GM18499 (cell line): ENCODE data around the gene STX18.
"Not testable (repeated sequence)": the region's sequence is repeated elsewhere in the genome, so short reads cannot be mapped to it uniquely, and the experiment has no call there.

Experiments
- ATAC-seq: cut with Tn5 transposase; IDR thresholded peaks from one replicate; pipeline ENCODE4 v1.9.1; 2021; ENCODE audit warnings: moderate number of reproducible peaks; ENCODE audit not compliant: insufficient read depth, unreplicated experiment

Gene STX18

GRCh38 chr4:4486969-4487368 is 54.9 kb downstream of the STX18 start:
- no peak for ATAC-seq

GRCh38 chr4:4485806-4486205 is 56.0 kb downstream of the STX18 start:
- ATAC-seq = no peak

- no peak for ATAC-seq
Measured at GRCh38 chr4:4481399-4481994, 60.4 kb downstream of the STX18 start.

GRCh38 chr4:4480685-4481398 is 61.0 kb downstream of the STX18 start:
- ATAC-seq = no peak

DNA sequence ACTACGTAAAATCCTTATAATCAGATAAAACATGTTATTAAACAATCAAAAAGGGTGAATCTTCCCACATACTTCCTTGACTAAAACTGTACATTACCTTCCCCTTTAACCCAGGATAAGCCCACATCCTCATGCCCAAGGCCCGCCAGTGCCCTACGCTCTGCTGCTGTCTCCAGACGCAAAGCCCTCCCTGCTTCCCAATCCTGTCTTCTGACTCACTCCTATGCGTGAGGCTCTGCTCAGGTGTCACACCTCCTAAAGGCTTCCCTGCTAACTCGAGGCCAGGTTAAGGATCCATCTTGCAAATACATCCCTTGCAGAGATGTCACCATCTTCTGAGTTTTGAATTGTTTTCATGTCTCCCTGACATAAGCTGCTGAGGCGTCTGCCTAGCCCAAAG is 61.6 kb downstream of the STX18 start:
- ATAC-seq = no peak

GRCh38 chr4:4479366-4479765 is 62.5 kb downstream of the STX18 start:
- no peak for ATAC-seq

DNA sequence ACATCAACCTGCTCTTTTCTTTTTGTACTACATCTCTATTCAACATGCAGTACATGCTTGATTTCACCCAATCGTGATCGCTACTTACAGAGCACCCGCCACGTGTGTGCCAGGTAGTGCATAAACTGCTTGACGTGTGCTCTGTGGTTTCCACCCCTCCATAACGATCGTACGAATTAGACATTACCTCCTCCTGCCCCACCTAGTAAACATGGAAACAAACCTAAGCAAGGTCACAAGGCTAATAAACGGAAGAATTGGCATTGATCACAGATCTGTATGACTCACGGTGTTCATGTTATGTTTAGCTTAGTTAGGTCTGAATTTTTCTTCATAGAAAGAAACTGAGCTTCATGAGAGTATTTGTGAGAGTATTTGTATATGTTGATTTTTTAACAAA is 64.1 kb downstream of the STX18 start:
- ATAC-seq = no peak

- no peak for ATAC-seq
Measured at GRCh38 chr4:4477391-4477790, 64.5 kb downstream of the STX18 start.

- ATAC-seq = no peak
Measured at GRCh38 chr4:4474476-4474875, 67.4 kb downstream of the STX18 start.

DNA sequence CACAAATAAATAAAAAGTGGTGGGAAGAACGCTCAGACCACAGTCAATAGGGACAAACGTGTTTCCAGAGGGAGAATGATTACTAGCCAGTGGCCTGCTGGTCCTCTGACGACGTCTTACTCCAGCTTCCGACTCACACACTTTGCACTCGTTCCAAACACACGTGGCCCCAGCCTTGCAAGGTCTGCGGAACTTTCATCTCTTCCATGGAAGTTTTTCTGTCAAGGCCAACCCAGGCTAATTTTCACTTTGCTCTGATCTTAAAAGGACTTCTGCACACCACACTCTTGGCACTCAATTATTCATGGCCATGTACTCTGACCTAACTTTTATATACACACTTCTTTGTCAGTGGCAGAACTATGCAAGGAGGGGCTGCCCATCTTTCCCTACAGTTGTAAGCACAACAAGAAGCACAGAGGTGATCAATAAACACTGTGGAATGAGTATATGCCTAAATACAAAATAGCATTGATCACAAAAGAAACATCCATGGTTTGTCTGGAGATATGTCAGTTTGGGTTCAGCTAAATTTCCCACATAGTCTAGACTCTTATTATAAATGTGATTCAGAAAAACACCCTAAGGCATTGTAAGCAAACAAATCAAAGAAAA is 69.4 kb downstream of the STX18 start:
- no peak for ATAC-seq

DNA sequence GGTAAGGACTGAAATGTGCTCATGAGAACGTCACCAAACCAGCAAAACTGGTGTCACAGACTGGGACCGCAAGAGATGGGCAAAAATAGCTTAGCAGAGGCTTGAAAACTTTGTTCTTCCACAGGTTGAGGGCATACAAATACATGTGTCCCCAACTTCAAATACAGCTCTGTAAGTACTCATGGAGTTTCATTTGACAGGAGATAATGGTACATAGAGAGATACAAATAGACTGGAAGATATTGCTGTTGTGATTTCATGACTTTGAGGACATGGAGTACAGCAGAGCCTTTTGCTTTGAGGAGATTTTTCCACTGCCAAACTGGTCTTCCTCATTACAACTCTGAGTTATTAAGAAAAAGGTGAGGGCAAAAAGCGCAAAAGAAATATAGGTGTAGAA is 70.7 kb downstream of the STX18 start:
- no peak for ATAC-seq

GRCh38 chr4:4470208-4470607 is 71.6 kb downstream of the STX18 start:
- ATAC-seq = no peak

DNA sequence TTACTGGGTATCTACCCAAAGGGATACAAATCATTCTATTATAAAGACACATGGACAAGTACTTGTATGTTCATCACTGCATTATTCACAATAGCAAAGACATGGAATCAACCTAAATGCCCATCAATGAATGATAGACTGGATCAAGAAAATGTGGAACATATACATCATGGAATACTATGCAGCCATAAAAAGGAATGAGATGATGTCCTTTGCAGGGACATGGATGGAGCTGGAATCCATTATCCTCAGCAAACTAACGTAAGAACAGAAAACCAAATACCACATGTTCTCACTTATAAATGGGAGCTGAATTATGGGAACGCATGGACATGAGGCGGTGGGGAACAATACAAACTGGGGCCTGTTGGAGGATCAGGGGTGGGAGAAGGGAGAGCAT is 76.6 kb downstream of the STX18 start:
- not testable (repeated sequence) for ATAC-seq

DNA sequence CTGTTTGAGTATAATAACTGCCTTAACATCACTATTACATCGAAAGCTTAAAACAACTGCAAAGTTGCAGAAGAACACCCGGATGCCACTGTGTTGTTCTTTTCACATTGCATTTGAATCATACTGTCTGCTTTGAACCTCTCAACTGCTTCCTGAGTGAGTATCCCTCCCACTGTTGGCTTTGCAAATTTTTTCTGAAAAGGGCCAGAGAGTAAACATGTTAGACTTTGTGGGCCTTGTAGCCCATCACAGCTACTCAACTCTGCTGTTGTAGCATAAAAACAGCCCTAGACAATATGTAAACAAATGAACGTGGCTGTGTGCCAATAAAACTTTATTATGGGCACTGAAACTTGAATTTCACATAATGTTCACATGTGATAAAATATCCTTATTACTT is 78.9 kb downstream of the STX18 start:
- no peak for ATAC-seq

DNA sequence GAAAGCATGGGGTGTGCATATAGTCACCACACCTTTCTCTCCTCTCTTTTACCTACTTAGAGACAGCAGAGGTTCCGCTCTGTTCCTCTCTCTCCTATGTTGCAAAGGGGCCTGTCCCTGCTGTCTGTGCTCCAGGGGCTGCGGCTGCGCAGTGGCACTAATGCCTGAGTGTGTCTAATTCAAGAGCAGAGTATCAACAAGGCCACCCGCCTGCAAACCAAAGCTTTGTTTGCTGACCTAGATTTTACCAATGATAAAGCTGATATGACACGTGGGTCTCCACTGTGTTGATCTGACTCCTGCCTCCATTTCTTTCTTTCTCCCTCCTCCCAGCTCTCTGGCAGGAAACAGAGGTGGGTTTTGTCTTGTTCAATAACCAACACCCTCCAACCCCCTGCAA is 80.0 kb downstream of the STX18 start:
- no peak for ATAC-seq

DNA sequence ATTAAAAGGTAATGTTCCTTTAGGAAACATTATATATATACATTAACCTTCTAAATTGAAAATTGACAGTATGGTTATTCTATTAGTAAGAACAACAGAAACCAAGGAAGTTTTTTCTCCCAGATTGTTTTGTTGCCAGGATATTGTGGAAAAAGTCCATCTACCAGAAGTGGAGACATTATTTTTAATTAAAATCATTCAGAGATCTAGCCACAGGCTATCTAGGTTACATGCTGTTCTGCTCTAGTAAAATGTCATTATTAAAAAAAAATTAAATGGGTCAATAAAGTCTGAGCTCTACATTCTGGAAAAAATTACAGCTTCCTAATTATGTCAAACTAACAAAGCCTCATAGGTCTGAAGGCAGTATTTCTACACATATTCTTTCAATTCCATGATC is 80.7 kb downstream of the STX18 start:
- ATAC-seq = no peak

DNA sequence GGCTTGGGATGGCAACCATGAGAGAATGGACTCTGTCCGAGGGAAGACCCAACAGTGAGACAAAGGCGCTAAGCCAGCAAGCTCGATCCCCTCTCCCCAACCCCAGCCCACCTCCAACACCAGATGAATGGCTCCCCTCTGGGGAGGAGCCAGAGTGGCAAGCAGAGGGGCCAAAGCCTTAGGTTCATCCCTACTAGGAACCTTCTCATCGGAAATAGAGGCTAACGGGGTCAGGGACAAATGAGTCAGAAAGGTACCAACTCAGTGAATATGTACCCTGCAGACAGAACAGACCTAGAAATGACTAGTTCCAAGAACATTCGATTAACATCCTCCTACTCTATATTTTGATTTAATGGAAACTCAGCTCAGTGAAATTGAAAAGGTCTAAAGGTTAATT is 81.1 kb downstream of the STX18 start:
- no peak for ATAC-seq

DNA sequence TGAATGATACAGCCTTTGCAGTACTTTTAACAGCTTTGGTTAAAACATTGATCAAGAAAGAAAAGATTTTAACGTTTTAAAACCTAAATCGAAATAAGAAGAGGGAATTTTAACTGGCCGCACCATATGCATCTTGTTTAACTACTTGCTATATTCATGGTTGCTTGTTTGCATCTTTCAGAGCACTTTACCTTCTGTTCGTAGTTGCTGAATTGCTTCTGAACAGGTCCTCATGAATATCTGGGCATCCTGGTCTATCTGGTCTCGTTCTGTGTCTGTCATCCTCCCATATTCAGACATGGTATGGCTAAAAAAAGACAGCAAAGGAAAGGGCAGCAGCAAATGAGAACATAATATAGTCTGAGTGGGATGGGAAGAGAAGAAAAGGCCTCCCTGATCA is 82.7 kb downstream of the STX18 start:
- ATAC-seq = no peak

- ATAC-seq = no peak
Measured at GRCh38 chr4:4457803-4458553, 83.9 kb downstream of the STX18 start.

DNA sequence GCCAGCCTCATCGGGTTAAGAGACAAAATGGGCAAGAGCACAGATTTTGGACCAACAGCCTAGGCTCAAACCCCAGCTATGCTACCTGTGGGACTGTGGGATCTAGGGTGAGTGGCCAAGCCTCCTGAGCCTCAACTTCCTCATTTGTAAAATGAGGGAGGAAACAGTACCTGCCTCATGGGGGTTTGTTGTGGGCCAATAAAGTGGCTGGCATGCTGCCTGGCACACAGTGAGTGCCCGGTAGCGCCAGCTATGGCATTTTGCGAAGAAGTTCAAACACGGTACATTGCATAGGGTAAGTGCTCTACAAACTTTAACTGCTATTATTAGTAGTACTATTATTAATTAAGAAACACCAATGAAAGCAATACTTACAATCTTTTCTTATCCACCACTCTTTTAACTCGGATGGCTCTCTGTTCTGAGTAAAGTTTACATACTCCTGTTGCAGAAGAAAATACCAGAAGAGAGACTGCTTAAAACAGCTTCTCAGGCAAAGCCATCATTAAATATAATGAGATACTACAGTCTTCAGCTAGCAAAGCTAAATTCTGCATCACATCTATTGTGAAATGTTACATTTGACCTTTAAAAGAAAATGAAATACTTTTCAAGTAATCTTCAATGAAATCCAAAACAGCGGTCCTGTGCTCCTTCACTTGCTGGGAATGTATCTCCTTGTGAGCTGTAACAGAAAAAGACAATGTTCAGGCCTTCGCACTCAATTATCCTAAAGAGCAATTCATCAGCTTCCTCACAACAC is 84.9 kb downstream of the STX18 start:
- ATAC-seq = no peak
